Ovary (tissue), 3 donors: Measurements from ENCODE around the gene HMX2.

Experiments used
- CTCF ChIP-seq, 3 donors: fragments of 450-650 bp in 2 of 3; fragments of 200-600 bp in 1 of 3; IDR thresholded peaks; one replicate each; pipeline versions ENCODE4 v1.5.1 to v1.8.0; 2016 to 2022; ENCODE audit warnings: antibody characterized with exemption in 3 of 3, mild to moderate bottlenecking in 1 of 3
- POLR2A ChIP-seq: fragments of 450-650 bp; IDR thresholded peaks from one replicate; pipeline ENCODE4 v1.6.1; 2017; ENCODE audit warnings: antibody characterized with exemption, mild to moderate bottlenecking, moderate library complexity
- donor health status: DM: no; HTN: no; CAD: no.

DNA sequence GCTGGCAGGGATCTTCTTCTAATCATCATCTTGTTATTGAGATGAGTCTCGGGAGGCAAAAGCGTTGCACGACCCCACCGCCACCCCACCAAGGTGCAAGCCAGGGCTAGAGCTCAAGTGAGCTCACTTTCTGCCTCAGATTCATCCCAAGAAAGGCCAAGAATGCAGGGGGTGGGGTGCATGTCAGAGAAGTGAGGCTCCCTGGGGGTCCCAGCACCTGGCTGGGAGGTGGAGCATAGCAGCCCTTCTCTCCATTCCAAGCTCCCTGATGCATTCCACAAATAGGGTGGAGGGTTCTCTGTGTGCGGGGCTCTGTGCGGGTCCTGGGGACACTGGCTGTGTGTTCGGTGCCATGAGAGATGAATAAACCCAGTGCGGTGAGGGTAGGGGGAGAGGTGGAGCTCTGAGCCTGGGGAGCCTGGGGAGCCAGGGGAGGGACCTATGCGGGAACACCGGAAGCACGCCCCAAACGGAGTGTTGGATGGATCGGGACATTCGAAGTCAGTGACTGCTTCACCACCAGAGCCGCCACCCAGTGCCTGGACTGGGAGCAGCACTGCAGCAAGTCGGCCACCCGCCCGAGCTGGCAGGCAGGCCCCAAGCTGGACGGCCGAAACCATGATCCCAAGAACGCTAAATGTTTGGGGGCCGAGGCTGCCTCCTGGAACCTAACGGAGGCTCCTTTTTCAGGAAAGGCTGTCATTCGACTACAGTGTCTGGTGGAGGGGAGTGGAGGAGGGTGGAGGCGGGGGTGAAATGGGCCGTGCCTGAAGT is 30.1 kb upstream of the HMX2 start:
- TF ChIP-seq POLR2A = no peak
- TF ChIP-seq CTCF (IDR thresholded peaks at IDR 0.05) = no peak
